ENCODE results near the gene ABCG4. TPM values are rescaled to one million over a fixed set of nuclear protein-coding genes. Genes with fewer than 3 reads are reported as not detected.
"Not testable (repeated sequence)": the region's sequence is repeated elsewhere in the genome, so short reads cannot be mapped to it uniquely, and the experiment has no call there.

ABCG4 gene
- total and polyA plus RNA-seq, 2 of the 8 experiments (the other 6 are each of a cell fraction or from before 2014, with no cell fraction given), result 1.8 to 2.3 TPM

DNA sequence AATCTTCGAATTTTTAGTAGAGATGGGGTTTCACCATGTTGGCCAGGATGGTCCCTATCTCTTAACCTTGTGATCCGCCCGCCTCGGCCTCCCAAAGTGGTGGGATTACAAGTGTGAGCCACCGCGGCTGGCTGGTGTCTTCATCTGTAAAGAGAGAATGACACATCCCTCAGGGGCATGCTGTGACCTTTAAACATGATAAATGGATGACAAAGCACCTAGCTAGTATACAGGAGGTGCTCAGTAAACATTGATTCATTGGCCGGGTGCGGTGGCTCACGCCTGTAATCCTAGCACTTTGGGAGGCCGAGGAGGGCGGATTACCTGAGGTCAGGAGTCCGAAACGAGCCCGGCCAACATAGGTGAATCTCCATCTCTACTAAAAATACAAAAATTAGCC is 42.4 kb downstream of the ABCG4 start:
- H2AFZ ChIP-seq (ENCODE audit: low read length); H3K27me3 ChIP-seq (replicated peaks in 1 of 4; ENCODE audit: control insufficient read depth in 3 of 4, extremely low read depth in 1 of 4, insufficient read depth in 3 of 4, low read length in 3 of 4); H2BK12ac ChIP-seq (ENCODE audit: low read depth, low read length); H4K8ac ChIP-seq (ENCODE audit: extremely low read depth, insufficient read depth, low read length); H3K56ac ChIP-seq (replicated peaks; ENCODE audit: insufficient read length, low read depth, low read length); H4K20me1 ChIP-seq (replicated peaks in 1 of 2; ENCODE audit: control insufficient read depth in 1 of 2, insufficient read depth in 2 of 2, low read length in 2 of 2); H3K79me1 ChIP-seq (ENCODE audit: low read depth, low read length); H3K4me2 ChIP-seq (ENCODE audit: insufficient read depth in 1 of 2, low read depth in 2 of 2, low read length in 2 of 2); H3K18ac ChIP-seq (ENCODE audit: extremely low read depth, low read length); H3K4me1 ChIP-seq (replicated peaks in 1 of 4; ENCODE audit: control insufficient read depth in 3 of 4, insufficient read depth in 4 of 4, low read length in 3 of 4); H3K9me3 ChIP-seq (ENCODE audit: insufficient read depth in 2 of 2, low read depth in 1 of 2, low read length in 1 of 2); DNase-seq (ENCODE audit: low read depth in 1 of 2, low spot score in 2 of 2); H3K79me2 ChIP-seq (ENCODE audit: control insufficient read depth in 1 of 2, insufficient read depth in 2 of 2, low read length in 2 of 2); H3K23me2 ChIP-seq (ENCODE audit: low read depth, low read length); H2BK20ac ChIP-seq (ENCODE audit: low read length); H3K27ac ChIP-seq (ENCODE audit: low read depth, low read length); FAIRE-seq; H3K9ac ChIP-seq (replicated peaks in 1 of 4; ENCODE audit: extremely low read depth in 1 of 4, low read depth in 3 of 4, low read length in 3 of 4); H2BK120ac ChIP-seq (replicated peaks; ENCODE audit: low read depth, low read length); H2BK15ac ChIP-seq (ENCODE audit: low read length); H3K4ac ChIP-seq (replicated peaks; ENCODE audit: insufficient read length, low read depth, low read length); H3K14ac ChIP-seq (ENCODE audit: insufficient read length); H3K36me3 ChIP-seq (ENCODE audit: control insufficient read depth in 2 of 4, insufficient read depth in 4 of 4, low read length in 3 of 4); H3K4me3 ChIP-seq (ENCODE audit: extremely low read depth in 1 of 4, insufficient read depth in 2 of 4, low read depth in 3 of 4, low read length in 4 of 4); H2AK5ac ChIP-seq (ENCODE audit: low read depth, low read length); H3K23ac ChIP-seq (ENCODE audit: insufficient read length); H4K5ac ChIP-seq (ENCODE audit: insufficient read length, low read depth, low read length); H4K91ac ChIP-seq (replicated peaks; ENCODE audit: insufficient read length, low read length); H2BK5ac ChIP-seq (ENCODE audit: low read depth, low read length): not testable (repeated sequence)
- 84% methylated on average over 14 of the region's 14 CpGs; no CpG with 5 or more reads in 1 of the 2 experiments for WGBS, 2 experiments (ENCODE audit: extremely low coverage in 1 of 2, insufficient coverage in 1 of 2, insufficient read length in 1 of 2, insufficient replicate concordance in 2 of 2, low coverage in 1 of 2, low lambda C conversion rate in 2 of 2, missing lambda C conversion rate in 1 of 2)
- ChIA-PET POLR2A (ENCODE audit: partially characterized antibody) (interaction anchor here (0.6 to 2.9 kb wide), 5 partner anchors 9 to 236 kb away, joined by 3 to 7 read pairs (median 3); no protein-coding TSS in a partner anchor), CTCF (ENCODE audit: partially characterized antibody) (interaction anchor here (0.9 to 20.1 kb wide), 7 partner anchors 12 to 190 kb away, joined by 3 to 367 read pairs (median 4); partner anchors contain the start of genes ABCG4, MCAM and NLRX1)

Measured in H1 (cell line).